GM23338 (cell line): ENCODE measurements around the gene NKAIN2. TPM values are rescaled to one million over a fixed set of nuclear protein-coding genes. Genes with fewer than 3 reads are reported as not detected.

Experiments used
- ATAC-seq: fragments of 200-7000 bp; cut with Tn5 transposase; 3 replicates; pipeline ENCODE4 v1.9.1; 2020
- DNase-seq: peaks from one replicate; pipeline ENCODE4 v3.0.0-alpha.2; 2015; ENCODE audit warnings: low spot score
- H2AFZ ChIP-seq: fragments of 200-600 bp; sonication (generic); 2 replicates; pipeline ENCODE4 v1.8.0; 2016; ENCODE audit warnings: antibody characterized with exemption, mild to moderate bottlenecking, moderate library complexity
- H3F3A ChIP-seq: fragments of 200-600 bp; sonication (generic); replicated peaks from 2 replicates; pipeline ENCODE4 v1.8.0; 2017; ENCODE audit warnings: antibody characterized with exemption, mixed run types, low read depth
- H3K27ac ChIP-seq: fragments of 200-600 bp; sonication (generic); 2 replicates; pipeline ENCODE4 v1.6.1; 2016; ENCODE audit warnings: low read depth
- H3K27me3 ChIP-seq: fragments of 200-600 bp; sonication (generic); 2 replicates; pipeline ENCODE4 v1.8.0; 2016; ENCODE audit warnings: mild to moderate bottlenecking, mixed run types, moderate library complexity; ENCODE audit not compliant: insufficient read depth
- H3K36me3 ChIP-seq: fragments of 200-600 bp; sonication (generic); 2 replicates; pipeline ENCODE4 v1.8.0; 2016; ENCODE audit warnings: mild to moderate bottlenecking; ENCODE audit not compliant: insufficient read depth
- H3K4me1 ChIP-seq: fragments of 200-600 bp; sonication (generic); 2 replicates; pipeline ENCODE4 v1.8.0; 2016; ENCODE audit warnings: mild to moderate bottlenecking, moderate library complexity; ENCODE audit not compliant: insufficient read depth
- H3K4me2 ChIP-seq: fragments of 200-600 bp; sonication (generic); 2 replicates; pipeline ENCODE4 v1.7.1; 2017; ENCODE audit warnings: mixed run types
- H3K4me3 ChIP-seq: fragments of 200-600 bp; sonication (generic); 2 replicates; pipeline ENCODE4 v1.6.1; 2016; ENCODE audit warnings: mixed run types
- H3K79me2 ChIP-seq: fragments of 200-600 bp; sonication (generic); replicated peaks from 2 replicates; pipeline ENCODE4 v1.8.0; 2017; ENCODE audit warnings: mild to moderate bottlenecking; ENCODE audit not compliant: insufficient read depth
- H3K9me2 ChIP-seq: fragments of 200-600 bp; sonication (generic); 2 replicates; pipeline ENCODE4 v1.8.0; 2017; ENCODE audit not compliant: insufficient read depth
- H4K20me1 ChIP-seq: fragments of 200-600 bp; sonication (generic); replicated peaks from 2 replicates; pipeline ENCODE4 v1.8.0; 2017; ENCODE audit warnings: mild to moderate bottlenecking; ENCODE audit not compliant: insufficient read depth
- H3K27ac Mint-ChIP-seq: 2 replicates; pipeline ENCODE4 v1.8.0; 2020; ENCODE audit warnings: inconsistent platforms, mild to moderate bottlenecking, moderate library complexity, mixed read lengths
- H3K27me3 Mint-ChIP-seq: 3 replicates; pipeline ENCODE4 v1.8.0; 2022; ENCODE audit warnings: low read depth, mild to moderate bottlenecking, moderate library complexity, mixed read lengths, inconsistent platforms; ENCODE audit not compliant: insufficient read depth, poor library complexity
- H3K36me3 Mint-ChIP-seq: 3 replicates; pipeline ENCODE4 v1.8.0; 2021; ENCODE audit warnings: low read depth, mild to moderate bottlenecking, inconsistent platforms, moderate library complexity, mixed read lengths
- H3K4me1 Mint-ChIP-seq: 3 replicates; pipeline ENCODE4 v1.8.0; 2020; ENCODE audit warnings: mild to moderate bottlenecking, inconsistent platforms, mixed read lengths
- H3K4me3 Mint-ChIP-seq: 3 replicates; pipeline ENCODE4 v1.8.0; 2021; ENCODE audit warnings: moderate library complexity, mild to moderate bottlenecking, inconsistent platforms, mixed read lengths
- H3K9me3 Mint-ChIP-seq: 3 replicates; pipeline ENCODE4 v1.8.0; 2020; ENCODE audit warnings: moderate library complexity, mild to moderate bottlenecking, inconsistent platforms, mixed read lengths
- CREB1 ChIP-seq: fragments of 250-450 bp; sonication (Bioruptor Pico); IDR thresholded peaks from 2 replicates; pipeline ENCODE4 v1.5.0; 2020; ENCODE audit warnings: low read depth, mild to moderate bottlenecking, moderate library complexity
- CTCF ChIP-seq, 2 experiments: fragments of 200-600 bp in 1 of 2; sonication (generic) in 1 of 2; conservative IDR thresholded peaks; 2 replicates each; pipeline versions ENCODE4 v1.5.1 to v1.6.1; 2016 to 2017; ENCODE audit warnings: antibody characterized with exemption in 2 of 2, low read depth in 2 of 2, mild to moderate bottlenecking in 2 of 2, moderate library complexity in 1 of 2
- ETS1 ChIP-seq: IDR thresholded peaks from 2 replicates; pipeline ENCODE4 v1.6.1; 2016; ENCODE audit warnings: antibody characterized with exemption
- EZH2 ChIP-seq: fragments of 200-600 bp; sonication (generic); IDR thresholded peaks from one replicate; pipeline ENCODE4 v1.8.0; 2017; ENCODE audit warnings: antibody characterized with exemption, mild to moderate bottlenecking, low read depth; ENCODE audit not compliant: unreplicated experiment
- EZH2phosphoT487 ChIP-seq: fragments of 200-600 bp; sonication (generic); IDR thresholded peaks from one replicate; pipeline ENCODE4 v1.8.1; 2018; ENCODE audit warnings: antibody characterized with exemption; ENCODE audit not compliant: unreplicated experiment
- JUNB ChIP-seq: IDR thresholded peaks from one replicate; pipeline ENCODE4 v1.6.1; 2016; ENCODE audit warnings: antibody characterized with exemption; ENCODE audit not compliant: unreplicated experiment
- NANOG ChIP-seq: IDR thresholded peaks from 2 replicates; pipeline ENCODE4 v1.6.1; 2016; ENCODE audit warnings: antibody characterized with exemption, borderline replicate concordance
- POLR2AphosphoS5 ChIP-seq: IDR thresholded peaks from 2 replicates; pipeline ENCODE4 v1.6.1; 2016; ENCODE audit warnings: antibody characterized with exemption, low read depth
- STAT1 ChIP-seq: IDR thresholded peaks from one replicate; pipeline ENCODE4 v1.6.1; 2016; ENCODE audit warnings: antibody characterized with exemption; ENCODE audit not compliant: unreplicated experiment
- ZNF114 ChIP-seq: fragments of 250-450 bp; sonication (Bioruptor Pico); IDR thresholded peaks from 2 replicates; pipeline ENCODE4 v1.5.0; 2020; ENCODE audit warnings: mild to moderate bottlenecking, moderate library complexity
- ZNF331 ChIP-seq: fragments of 250-450 bp; sonication (Bioruptor Pico); IDR thresholded peaks from 2 replicates; pipeline ENCODE4 v1.5.0; 2020; ENCODE audit warnings: low read depth, mild to moderate bottlenecking, moderate library complexity
- ZNF462 ChIP-seq: fragments of 250-450 bp; sonication (Bioruptor Pico); IDR thresholded peaks from 2 replicates; pipeline ENCODE4 v1.5.0; 2020; ENCODE audit warnings: mild to moderate bottlenecking, moderate library complexity
- polyA plus RNA-seq: library from polyadenylated mRNA; unstranded; fragments of >200 nt; fragmentation: Nextera tagmentation; extraction: Ambion mirVana; gene quantifications from 2 replicates; pipeline ENCODE4 v1.2.1, GENCODE V29; 2016
- total RNA-seq: library from RNA; depleted of rRNA; stranded (reverse); fragments of >200 nt; shearing (Covaris generic); gene quantifications from 2 replicates; pipeline ENCODE4 v1.2.3, GENCODE V29; 2014
- TF ChIP-seq, protein P1 (sequence below): IDR thresholded peaks from one replicate; pipeline ENCODE4 v1.6.1; 2018; ENCODE audit warnings: antibody characterized with exemption; ENCODE audit not compliant: unreplicated experiment

The NKAIN2 gene
- total and polyA plus RNA-seq, 2 experiments from 2014 or later: 0.39 to 1.1 TPM

DNA sequence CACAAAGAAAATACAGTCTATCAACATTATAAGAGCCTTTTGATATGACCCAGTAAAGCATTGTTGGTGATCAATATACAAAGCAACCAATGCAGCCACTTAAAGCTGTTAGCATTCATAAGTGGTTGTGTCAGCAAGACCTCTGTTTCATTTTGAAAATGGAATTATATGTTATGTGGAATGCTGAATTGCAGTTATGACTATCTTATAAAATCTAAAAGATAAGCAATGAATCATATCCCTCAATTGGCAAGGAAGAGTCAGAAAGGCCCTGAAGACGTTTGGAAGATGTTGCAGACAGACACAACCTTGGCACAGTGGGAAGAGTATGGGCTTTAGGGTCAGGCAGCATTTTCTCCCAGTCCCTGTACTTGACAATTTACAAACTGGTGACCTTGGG is 1064.8 kb downstream of the NKAIN2 start:
- Mint-ChIP-seq H3K4me1 (no peaks in the 10 kb centered on the region), H3K36me3 (no peaks in the 10 kb centered on the region), H3K27me3 (no peaks in the 10 kb centered on the region), H3K9me3 (no peaks in the 10 kb centered on the region), H3K4me3 (no peak overlapping the region), H3K27ac (no peak overlapping the region)
- Histone ChIP-seq H3K9me2 (no peaks in the 10 kb centered on the region), H3K79me2 (no peaks in the 10 kb centered on the region), H3K27me3 (no peaks in the 10 kb centered on the region), H3K27ac (no peak overlapping the region), H3K4me1 (no peaks in the 10 kb centered on the region), H3K4me3 (no peak overlapping the region), H3K36me3 (no peaks in the 10 kb centered on the region), H3K4me2 (no peak overlapping the region), H2AFZ (no peak overlapping the region), H3F3A (no peaks in the 10 kb centered on the region), H4K20me1 (no peaks in the 10 kb centered on the region)
- DNase-seq (no peak), ATAC-seq (no peak)
- no peak for TF ChIP-seq POLR2AphosphoS5
- TF ChIP-seq ZNF331 (CRISPR knock-in tag): no peak
- TF ChIP-seq, protein P1, sequence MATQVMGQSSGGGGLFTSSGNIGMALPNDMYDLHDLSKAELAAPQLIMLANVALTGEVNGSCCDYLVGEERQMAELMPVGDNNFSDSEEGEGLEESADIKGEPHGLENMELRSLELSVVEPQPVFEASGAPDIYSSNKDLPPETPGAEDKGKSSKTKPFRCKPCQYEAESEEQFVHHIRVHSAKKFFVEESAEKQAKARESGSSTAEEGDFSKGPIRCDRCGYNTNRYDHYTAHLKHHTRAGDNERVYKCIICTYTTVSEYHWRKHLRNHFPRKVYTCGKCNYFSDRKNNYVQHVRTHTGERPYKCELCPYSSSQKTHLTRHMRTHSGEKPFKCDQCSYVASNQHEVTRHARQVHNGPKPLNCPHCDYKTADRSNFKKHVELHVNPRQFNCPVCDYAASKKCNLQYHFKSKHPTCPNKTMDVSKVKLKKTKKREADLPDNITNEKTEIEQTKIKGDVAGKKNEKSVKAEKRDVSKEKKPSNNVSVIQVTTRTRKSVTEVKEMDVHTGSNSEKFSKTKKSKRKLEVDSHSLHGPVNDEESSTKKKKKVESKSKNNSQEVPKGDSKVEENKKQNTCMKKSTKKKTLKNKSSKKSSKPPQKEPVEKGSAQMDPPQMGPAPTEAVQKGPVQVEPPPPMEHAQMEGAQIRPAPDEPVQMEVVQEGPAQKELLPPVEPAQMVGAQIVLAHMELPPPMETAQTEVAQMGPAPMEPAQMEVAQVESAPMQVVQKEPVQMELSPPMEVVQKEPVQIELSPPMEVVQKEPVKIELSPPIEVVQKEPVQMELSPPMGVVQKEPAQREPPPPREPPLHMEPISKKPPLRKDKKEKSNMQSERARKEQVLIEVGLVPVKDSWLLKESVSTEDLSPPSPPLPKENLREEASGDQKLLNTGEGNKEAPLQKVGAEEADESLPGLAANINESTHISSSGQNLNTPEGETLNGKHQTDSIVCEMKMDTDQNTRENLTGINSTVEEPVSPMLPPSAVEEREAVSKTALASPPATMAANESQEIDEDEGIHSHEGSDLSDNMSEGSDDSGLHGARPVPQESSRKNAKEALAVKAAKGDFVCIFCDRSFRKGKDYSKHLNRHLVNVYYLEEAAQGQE: no peak
- TF ChIP-seq STAT1: no peak
- no peak for TF ChIP-seq EZH2phosphoT487
- TF ChIP-seq ETS1: no peak
- no peak for TF ChIP-seq NANOG
- TF ChIP-seq CREB1 (CRISPR knock-in tag): no peak
- no peak for TF ChIP-seq ZNF114 (CRISPR knock-in tag)
- no peak for TF ChIP-seq EZH2
- TF ChIP-seq CTCF (conservative IDR thresholded peaks at IDR 0.05; ENCODE audit: low read depth in 2 of 2): no peak
- no peak for TF ChIP-seq ZNF462
- no peak for TF ChIP-seq JUNB
